Activated CD4-positive, alpha-beta T cell treated with anti-CD3 and anti-CD28 coated beads, Interleukin-2, amount 50 U/mL, for 4 hours (primary cell): ENCODE measurements around the gene NEGR1.

Source experiments
- DNase-seq, 2 experiments: peaks; one replicate each; pipeline ENCODE4 v3.0.0-alpha.2; 2020

The NEGR1 gene

GRCh38 chr1:71660411-71660810 is 621.9 kb downstream of the NEGR1 start:
- no peak for DNase-seq

GRCh38 chr1:71657891-71658679 is 624.3 kb downstream of the NEGR1 start:
- no peak for DNase-seq

- DNase-seq: no peak
Measured at GRCh38 chr1:71656902-71657301, 625.4 kb downstream of the NEGR1 start.

- DNase-seq: no peak
Measured at GRCh38 chr1:71655604-71656003, 626.7 kb downstream of the NEGR1 start.

GRCh38 chr1:71653952-71654351 is 628.4 kb downstream of the NEGR1 start:
- DNase-seq: no peak

- no peak for DNase-seq
Measured at GRCh38 chr1:71651214-71651613, 631.1 kb downstream of the NEGR1 start.

- DNase-seq: no peak
Measured at GRCh38 chr1:71650119-71650518, 632.2 kb downstream of the NEGR1 start.

- no peak for DNase-seq
Measured at GRCh38 chr1:71649608-71650007, 632.7 kb downstream of the NEGR1 start.

GRCh38 chr1:71647513-71648300 is 634.6 kb downstream of the NEGR1 start:
- no peak for DNase-seq

- no peak for DNase-seq
Measured at GRCh38 chr1:71645015-71645414, 637.3 kb downstream of the NEGR1 start.

GRCh38 chr1:71641903-71642302 is 640.4 kb downstream of the NEGR1 start:
- DNase-seq: no peak

- DNase-seq: no peak
Measured at GRCh38 chr1:71640998-71641397, 641.3 kb downstream of the NEGR1 start.

- DNase-seq: no peak
Measured at GRCh38 chr1:71640116-71640515, 642.2 kb downstream of the NEGR1 start.

- DNase-seq: no peak
Measured at GRCh38 chr1:71638081-71638766, 644.1 kb downstream of the NEGR1 start.

GRCh38 chr1:71635568-71635967 is 646.8 kb downstream of the NEGR1 start:
- DNase-seq: no peak

GRCh38 chr1:71634159-71634558 is 648.2 kb downstream of the NEGR1 start:
- DNase-seq: no peak

GRCh38 chr1:71630073-71630472 is 652.3 kb downstream of the NEGR1 start:
- DNase-seq: no peak

- DNase-seq: no peak
Measured at GRCh38 chr1:71625004-71625403, 657.3 kb downstream of the NEGR1 start.

GRCh38 chr1:71623888-71624287 is 658.5 kb downstream of the NEGR1 start:
- no peak for DNase-seq

- no peak for DNase-seq
Measured at GRCh38 chr1:71621785-71622184, 660.6 kb downstream of the NEGR1 start.

GRCh38 chr1:71618766-71619530 is 663.4 kb downstream of the NEGR1 start:
- no peak for DNase-seq

GRCh38 chr1:71618191-71618590 is 664.1 kb downstream of the NEGR1 start:
- no peak for DNase-seq

- DNase-seq: no peak
Measured at GRCh38 chr1:71610476-71610875, 671.9 kb downstream of the NEGR1 start.
